Skeletal muscle tissue (tissue), 4 donors: ENCODE results near the gene CD19. TPM values are rescaled to one million over a fixed set of nuclear protein-coding genes. Genes with fewer than 3 reads are reported as not detected.
"Not testable (repeated sequence)": the region's sequence is repeated elsewhere in the genome, so short reads cannot be mapped to it uniquely, and the experiment has no call there.

Experiments
- H3K27ac ChIP-seq: one replicate; pipeline ENCODE4 v1.7.0; 2013; ENCODE audit warnings: mild to moderate bottlenecking, low read depth, low read length, inconsistent platforms
- H3K27me3 ChIP-seq, 3 donors: one replicate each; pipeline ENCODE4 v1.7.0; 2013; ENCODE audit warnings: low read length in 3 of 3; ENCODE audit not compliant: control insufficient read depth in 3 of 3, insufficient read depth in 3 of 3
- H3K36me3 ChIP-seq, 3 donors: one replicate each; pipeline ENCODE4 v1.7.0; 2013; ENCODE audit warnings: low read length in 3 of 3; ENCODE audit not compliant: control insufficient read depth in 3 of 3, insufficient read depth in 3 of 3
- H3K4me1 ChIP-seq, 3 donors: one replicate each; pipeline ENCODE4 v1.7.0; 2013; ENCODE audit warnings: low read length in 3 of 3, mild to moderate bottlenecking in 3 of 3; ENCODE audit not compliant: control insufficient read depth in 3 of 3, insufficient read depth in 3 of 3
- H3K4me3 ChIP-seq, 3 donors: one replicate each; pipeline ENCODE4 v1.7.0; 2013; ENCODE audit warnings: low read length in 3 of 3
- H3K9ac ChIP-seq, 3 donors: one replicate each; pipeline ENCODE4 v1.7.0; 2013; ENCODE audit warnings: low read length in 3 of 3, mild to moderate bottlenecking in 3 of 3, moderate library complexity in 2 of 3, low read depth in 1 of 3
- H3K9me3 ChIP-seq, 3 donors: one replicate each; pipeline ENCODE4 v1.7.0; 2013; ENCODE audit warnings: low read length in 3 of 3; ENCODE audit not compliant: control insufficient read depth in 3 of 3
- total RNA-seq: library from RNA; depleted of rRNA; stranded (reverse); fragments of >200 nt; gene quantifications from one replicate; pipeline ENCODE4 v1.2.3, GENCODE V29; 2014
- donor health status: Osteomylitis.

CD19 gene
- total RNA-seq, 1 donor from 2014 or later, result 2.1 TPM

DNA sequence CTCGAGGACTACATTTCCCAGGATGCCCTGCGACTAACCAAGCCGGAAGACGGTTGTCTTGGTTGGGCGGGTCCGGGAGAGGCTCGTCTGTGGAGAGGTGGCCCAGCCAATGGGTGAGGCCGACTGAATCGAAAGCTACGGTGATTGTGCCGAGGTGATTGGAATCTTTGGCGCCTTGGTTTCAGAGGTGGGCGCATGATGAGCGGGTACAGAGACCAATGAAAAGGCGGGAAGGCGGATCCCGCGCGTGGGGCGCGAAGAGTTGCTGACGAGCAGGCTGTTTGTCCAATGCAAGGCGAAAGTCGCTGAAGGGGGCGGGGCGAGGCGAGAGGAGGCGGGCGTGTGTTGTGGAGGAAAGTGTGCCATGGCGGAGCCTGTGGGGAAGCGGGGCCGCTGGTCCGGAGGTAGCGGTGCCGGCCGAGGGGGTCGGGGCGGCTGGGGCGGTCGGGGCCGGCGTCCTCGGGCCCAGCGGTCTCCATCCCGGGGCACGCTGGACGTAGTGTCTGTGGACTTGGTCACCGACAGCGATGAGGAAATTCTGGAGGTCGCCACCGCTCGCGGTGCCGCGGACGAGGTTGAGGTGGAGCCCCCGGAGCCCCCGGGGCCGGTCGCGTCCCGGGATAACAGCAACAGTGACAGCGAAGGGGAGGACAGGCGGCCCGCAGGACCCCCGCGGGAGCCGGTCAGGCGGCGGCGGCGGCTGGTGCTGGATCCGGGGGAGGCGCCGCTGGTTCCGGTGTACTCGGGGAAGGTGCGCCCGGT lies 19.1 kb downstream of the CD19 start, which contains the start of gene NFATC2IP:
Gene NFATC2IP, plus strand, starts transcription at position 290 of the 762 bp plus-strand sequence. Its CDS starts 75 bp downstream, at position 365.
- peak within 1 kb of the TSS; percentile 62 for H3K27ac ChIP-seq
- peak within 1 kb of the TSS; percentile 69 to 80 (median 79) for H3K4me3 ChIP-seq
- peaks cover 17 to 26% (median 17%) of the 10 kb centered on the region in 3 donors for H3K36me3 ChIP-seq
- peaks cover 12 to 15% (median 13%) of the 10 kb centered on the region in 3 donors for H3K4me1 ChIP-seq
- H3K27me3 ChIP-seq, result no peaks in the 10 kb centered on the region
- peak within 1 kb of the TSS; percentile 72 to 86 (median 85) for H3K9ac ChIP-seq
- no peaks in the 10 kb centered on the region for H3K9me3 ChIP-seq

DNA sequence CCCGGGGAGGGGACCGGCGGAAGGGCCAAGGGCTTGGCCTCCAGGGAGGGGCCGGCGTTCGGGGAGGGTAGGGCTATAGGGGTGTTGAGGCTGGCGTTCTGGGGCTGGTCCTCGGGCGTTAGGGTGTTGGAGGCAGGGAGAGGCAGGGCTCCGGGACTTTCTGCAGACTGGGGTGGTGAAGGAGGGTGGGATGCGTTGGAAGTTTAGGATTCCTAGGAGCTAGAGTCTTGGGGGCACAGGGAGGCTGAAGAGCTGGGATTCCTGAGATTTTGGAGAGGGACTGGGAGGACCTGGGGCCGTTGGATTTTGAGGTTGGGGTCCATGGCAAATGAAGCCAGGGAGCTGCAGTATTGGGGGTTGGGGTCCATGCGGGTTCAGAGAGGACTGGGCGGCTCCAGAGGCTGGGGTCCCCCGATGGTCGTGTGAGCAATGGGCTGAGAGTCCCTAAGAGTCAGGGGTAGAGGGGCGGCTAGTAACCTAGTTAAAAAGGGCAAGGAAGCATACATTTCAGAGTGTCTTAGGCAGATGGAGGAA lies 19.7 kb downstream of the CD19 start:
- H3K4me1 ChIP-seq, result peaks cover 11 to 13% (median 12%) of the 10 kb centered on the region in 3 donors

DNA sequence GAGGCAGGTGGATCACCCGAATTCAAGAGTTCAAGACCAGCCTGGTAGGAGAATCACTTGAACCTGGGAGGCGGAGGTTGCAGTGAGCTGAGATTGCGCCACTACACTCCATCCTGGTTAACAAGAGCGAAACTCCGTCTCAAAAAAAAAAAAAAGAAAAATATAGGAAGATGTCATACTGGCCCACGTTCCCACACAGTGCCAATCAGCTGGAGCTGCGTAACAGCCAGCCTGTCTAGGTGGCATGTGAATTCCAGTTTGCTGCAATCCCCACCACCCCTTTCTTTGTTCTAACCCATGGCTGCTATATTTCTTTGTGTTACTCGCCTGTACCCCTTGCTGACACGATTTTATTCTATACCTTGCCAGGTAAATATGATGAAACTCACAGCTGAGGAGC lies 26.4 kb downstream of the CD19 start:
- peaks cover 40 to 62% (median 53%) of the 10 kb centered on the region in 3 donors for H3K36me3 ChIP-seq
- no peak overlapping the region for H3K4me3 ChIP-seq
- H3K9me3 ChIP-seq, result no peaks in the 10 kb centered on the region
- H3K27me3 ChIP-seq, result no peaks in the 10 kb centered on the region
- no peaks in the 10 kb centered on the region for H3K4me1 ChIP-seq
- no peak overlapping the region for H3K27ac ChIP-seq
- H3K9ac ChIP-seq, result no peak overlapping the region

More for the DNA sequence above, 19.7 kb downstream of the CD19 start:
- Histone ChIP-seq H3K36me3 (peaks cover 19 to 31% (median 24%) of the 10 kb centered on the region in 3 donors), H3K27ac (peak overlapping the region; percentile 51), H3K9me3 (no peaks in the 10 kb centered on the region), H3K9ac (peak overlapping the region; percentile 72 to 86 (median 85)), H3K27me3 (no peaks in the 10 kb centered on the region), H3K4me3 (peak overlapping the region; percentile 59 to 80 (median 79))

DNA sequence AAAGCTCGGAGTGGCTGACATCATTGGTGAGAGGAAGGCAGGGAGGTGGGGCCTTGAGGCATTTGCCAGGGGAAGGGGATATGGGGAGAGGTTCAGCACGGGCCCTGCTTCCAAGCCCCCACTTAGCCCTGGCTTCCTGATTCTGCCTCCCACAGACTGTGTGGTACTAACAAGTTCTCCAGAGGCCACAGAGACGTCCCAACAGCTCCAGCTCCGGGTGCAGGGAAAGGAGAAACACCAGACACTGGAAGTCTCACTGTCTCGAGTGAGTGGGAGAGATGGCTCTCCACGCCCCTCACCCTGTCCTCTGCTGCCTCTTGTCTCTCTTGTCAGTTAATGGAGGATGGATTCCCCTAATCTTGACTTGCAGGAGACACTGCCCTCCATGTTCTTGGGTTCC lies 27.1 kb downstream of the CD19 start:
- H3K27me3 ChIP-seq, result no peaks in the 10 kb centered on the region
- no peak overlapping the region for H3K4me3 ChIP-seq
- H3K36me3 ChIP-seq, result peaks cover 45 to 63% (median 51%) of the 10 kb centered on the region in 3 donors
- H3K27ac ChIP-seq, result no peak overlapping the region
- no peak overlapping the region for H3K9ac ChIP-seq
- no peaks in the 10 kb centered on the region for H3K9me3 ChIP-seq
- no peaks in the 10 kb centered on the region for H3K4me1 ChIP-seq

DNA sequence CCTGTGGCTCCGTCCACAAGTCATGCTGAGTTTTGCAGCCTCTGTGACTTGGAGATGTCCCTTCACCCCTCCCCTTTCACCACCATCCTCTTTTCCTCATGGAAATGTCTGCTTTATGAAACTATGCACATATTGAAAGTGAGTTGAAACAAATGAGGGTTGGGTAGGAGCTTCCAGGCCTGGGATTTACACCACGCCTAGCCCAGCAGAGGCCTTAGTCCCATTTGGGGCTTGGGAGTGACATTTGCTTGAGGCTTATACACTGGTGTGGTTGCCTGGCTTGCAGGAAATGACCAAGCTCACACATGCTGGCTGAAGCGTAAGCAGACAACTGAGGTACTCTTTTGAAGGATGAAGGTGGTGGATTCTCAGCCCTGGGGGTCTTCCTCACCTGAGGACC lies 32.3 kb downstream of the CD19 start:
- Histone ChIP-seq H3K27me3 (no peaks in the 10 kb centered on the region), H3K9me3 (no peaks in the 10 kb centered on the region), H3K4me1 (no peaks in the 10 kb centered on the region), H3K27ac (no peak overlapping the region), H3K4me3 (no peak overlapping the region), H3K9ac (no peak overlapping the region), H3K36me3 (peaks cover 27 to 45% (median 43%) of the 10 kb centered on the region in 3 donors)

DNA sequence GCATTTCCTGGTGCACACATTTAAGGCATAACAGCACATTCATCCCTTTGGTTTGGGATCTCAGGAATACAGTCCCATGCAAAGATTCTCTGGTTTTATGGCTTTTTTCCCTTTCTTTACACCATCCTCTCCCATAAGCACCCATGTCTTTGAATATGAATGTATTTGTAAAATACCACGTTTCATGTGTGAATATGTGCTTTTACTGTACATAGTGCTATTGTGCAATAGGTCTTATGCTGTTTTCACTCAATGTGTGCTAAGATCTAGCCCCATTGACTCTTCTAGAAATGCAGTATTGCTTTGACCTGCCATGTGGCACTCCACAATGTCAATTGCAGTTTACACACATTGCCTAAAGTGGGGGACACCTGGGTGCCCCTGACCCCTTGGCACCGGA lies 32.7 kb downstream of the CD19 start:
- H3K9me3 ChIP-seq, result no peaks in the 10 kb centered on the region
- H3K36me3 ChIP-seq, result peaks cover 25 to 43% (median 41%) of the 10 kb centered on the region in 3 donors
- no peaks in the 10 kb centered on the region for H3K4me1 ChIP-seq
- no peak overlapping the region for H3K27ac ChIP-seq
- no peak overlapping the region for H3K9ac ChIP-seq
- H3K4me3 ChIP-seq, result no peak overlapping the region
- H3K27me3 ChIP-seq, result no peaks in the 10 kb centered on the region

DNA sequence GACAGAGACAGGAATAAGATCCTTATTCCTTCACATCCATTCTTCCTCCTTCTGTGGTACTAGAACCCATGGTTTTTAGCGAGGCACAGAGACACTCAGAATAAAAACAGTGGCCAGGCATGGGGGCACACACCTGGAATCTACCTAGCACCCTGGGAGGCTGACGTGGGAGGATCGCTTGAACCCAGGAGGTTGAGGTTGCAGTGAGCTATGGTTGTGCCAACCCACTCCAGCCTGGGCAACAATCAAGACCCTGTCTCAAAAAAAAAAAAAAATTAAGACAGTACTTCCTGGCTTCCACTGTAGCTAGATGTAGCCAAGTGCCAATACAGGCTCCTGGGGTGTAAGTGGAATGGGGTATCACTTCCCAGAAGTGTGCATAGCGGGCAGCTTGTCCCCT lies 35.4 kb downstream of the CD19 start:
- H3K36me3 ChIP-seq, result peaks cover 22 to 28% (median 26%) of the 10 kb centered on the region in 3 donors
- H3K27ac ChIP-seq, result no peak overlapping the region
- H3K4me3 ChIP-seq, result no peak overlapping the region
- no peak overlapping the region for H3K9ac ChIP-seq
- H3K27me3 ChIP-seq, result no peaks in the 10 kb centered on the region
- H3K9me3 ChIP-seq, result no peaks in the 10 kb centered on the region
- H3K4me1 ChIP-seq, result no peaks in the 10 kb centered on the region

DNA sequence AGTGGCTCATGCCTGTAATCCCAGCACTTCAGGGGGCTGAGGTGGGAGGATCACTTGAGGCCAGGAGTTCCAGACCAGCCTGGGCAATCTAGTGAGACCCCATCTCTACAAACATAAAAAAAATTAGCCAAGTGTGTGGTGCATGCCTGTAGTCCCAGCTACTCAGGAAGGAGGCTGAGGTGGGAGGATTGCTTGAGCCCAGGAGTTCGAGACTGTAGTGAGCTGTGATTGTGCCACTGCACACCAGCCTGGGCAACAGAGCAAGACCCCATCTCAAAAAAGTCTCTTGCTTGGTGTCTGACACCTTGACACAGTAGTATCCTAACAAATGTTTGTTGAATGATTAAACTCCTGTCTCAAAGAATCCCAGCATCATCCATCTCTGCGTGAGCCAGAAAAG lies 37.9 kb downstream of the CD19 start:
- H3K4me1 ChIP-seq, H3K9ac ChIP-seq, H3K9me3 ChIP-seq, H3K36me3 ChIP-seq, H3K4me3 ChIP-seq, H3K27ac ChIP-seq, H3K27me3 ChIP-seq: not testable (repeated sequence)

DNA sequence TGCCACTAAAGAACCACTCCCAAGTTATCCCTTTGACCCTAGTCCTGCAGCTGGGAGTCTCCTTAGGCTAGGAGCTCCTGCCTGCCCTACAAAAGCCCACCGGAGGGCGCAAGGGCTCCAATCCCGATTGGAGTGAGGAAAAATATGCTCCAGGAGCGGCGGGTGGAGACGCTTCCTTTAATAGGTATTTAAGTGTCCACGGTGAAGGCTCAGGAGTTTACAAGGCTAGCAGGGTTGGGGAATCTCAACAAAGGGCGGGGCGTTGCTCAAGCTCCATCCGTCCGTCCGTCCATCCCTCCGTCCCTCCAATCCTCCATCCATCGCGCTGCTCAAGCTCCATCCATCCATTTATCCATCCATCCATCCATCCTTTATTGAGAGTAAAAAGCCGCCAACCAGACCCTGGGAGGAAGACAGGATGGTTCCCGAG lies 42.3 kb downstream of the CD19 start:
- Histone ChIP-seq H3K4me3 (peak overlapping the region; percentile 96 to 99 (median 98)), H3K9me3 (no peaks in the 10 kb centered on the region)

More for the DNA sequence above, 42.3 kb downstream of the CD19 start:
- peak overlapping the region; percentile 73 for H3K27ac ChIP-seq
- peaks cover 17 to 22% (median 21%) of the 10 kb centered on the region in 3 donors for H3K4me1 ChIP-seq
- H3K36me3 ChIP-seq, result peaks cover 10 to 21% (median 16%) of the 10 kb centered on the region in 3 donors
- H3K27me3 ChIP-seq, result no peaks in the 10 kb centered on the region
- H3K9ac ChIP-seq, result peak overlapping the region; percentile 87 to 97 (median 97)
